Stimulated activated CD4-positive, alpha-beta T cell treated with anti-CD3 and anti-CD28 coated beads, Interleukin-12 subunit alpha, Interleukin-12 subunit beta, amount 100 ng/mL, for 24 hours (primary cell): ENCODE results near the gene KRTAP5-10.
"Not testable (repeated sequence)": the region's sequence is repeated elsewhere in the genome, so short reads cannot be mapped to it uniquely, and the experiment has no call there.

Experiments used
- DNase-seq, 2 experiments: peaks; one replicate each; pipeline ENCODE4 v3.0.0-alpha.2; 2020; ENCODE audit warnings: low read depth in 2 of 2

The KRTAP5-10 gene

GRCh38 chr11:71611218-71611910 lies 46.0 kb downstream of the KRTAP5-10 start:
- not testable (repeated sequence) for DNase-seq

- not testable (repeated sequence) for DNase-seq
Observed at GRCh38 chr11:71613931-71614330, 48.6 kb downstream of the KRTAP5-10 start.

- not testable (repeated sequence) for DNase-seq
Observed at GRCh38 chr11:71614366-71614917, 49.1 kb downstream of the KRTAP5-10 start.

GRCh38 chr11:71615003-71615402 lies 49.6 kb downstream of the KRTAP5-10 start:
- not testable (repeated sequence) for DNase-seq
